DOHH2 (cell line): ENCODE data around the gene DNAH14.
"Not testable (repeated sequence)": the region's sequence is repeated elsewhere in the genome, so short reads cannot be mapped to it uniquely, and the experiment has no call there.

Experiments
- EZH2phosphoT487 ChIP-seq: fragments of 200-600 bp; sonication (generic); IDR thresholded peaks from 2 replicates; pipeline ENCODE4 v1.6.1; 2017; ENCODE audit warnings: borderline replicate concordance, mild to moderate bottlenecking, antibody characterized with exemption, low read length, moderate library complexity, mixed read lengths
- TF ChIP-seq, protein P1 (sequence below): fragments of 200-600 bp; sonication (generic); IDR thresholded peaks from one replicate; pipeline ENCODE4 v1.5.1; 2014; ENCODE audit warnings: antibody characterized with exemption, mild to moderate bottlenecking, low read depth, low read length; ENCODE audit not compliant: poor library complexity, severe bottlenecking

DNA sequence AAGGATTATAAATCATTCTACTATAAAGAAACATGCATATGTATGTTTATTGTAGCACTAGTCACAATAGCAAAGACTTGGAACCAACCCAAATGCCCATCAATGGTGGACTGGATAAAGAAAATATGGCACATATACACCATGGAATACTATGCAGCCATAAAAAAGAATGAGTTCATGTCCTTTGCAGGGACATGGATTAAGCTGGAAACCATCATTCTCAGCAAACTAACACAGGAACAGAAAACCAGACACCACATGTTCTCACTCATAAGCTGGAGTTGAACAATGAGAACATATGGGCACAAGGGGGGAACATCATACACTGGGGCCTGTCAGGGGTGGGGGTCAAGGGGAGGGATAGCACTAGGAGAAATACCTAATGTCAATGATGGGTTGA, 300.0 kb downstream of the DNAH14 start:
- TF ChIP-seq, protein P1, sequence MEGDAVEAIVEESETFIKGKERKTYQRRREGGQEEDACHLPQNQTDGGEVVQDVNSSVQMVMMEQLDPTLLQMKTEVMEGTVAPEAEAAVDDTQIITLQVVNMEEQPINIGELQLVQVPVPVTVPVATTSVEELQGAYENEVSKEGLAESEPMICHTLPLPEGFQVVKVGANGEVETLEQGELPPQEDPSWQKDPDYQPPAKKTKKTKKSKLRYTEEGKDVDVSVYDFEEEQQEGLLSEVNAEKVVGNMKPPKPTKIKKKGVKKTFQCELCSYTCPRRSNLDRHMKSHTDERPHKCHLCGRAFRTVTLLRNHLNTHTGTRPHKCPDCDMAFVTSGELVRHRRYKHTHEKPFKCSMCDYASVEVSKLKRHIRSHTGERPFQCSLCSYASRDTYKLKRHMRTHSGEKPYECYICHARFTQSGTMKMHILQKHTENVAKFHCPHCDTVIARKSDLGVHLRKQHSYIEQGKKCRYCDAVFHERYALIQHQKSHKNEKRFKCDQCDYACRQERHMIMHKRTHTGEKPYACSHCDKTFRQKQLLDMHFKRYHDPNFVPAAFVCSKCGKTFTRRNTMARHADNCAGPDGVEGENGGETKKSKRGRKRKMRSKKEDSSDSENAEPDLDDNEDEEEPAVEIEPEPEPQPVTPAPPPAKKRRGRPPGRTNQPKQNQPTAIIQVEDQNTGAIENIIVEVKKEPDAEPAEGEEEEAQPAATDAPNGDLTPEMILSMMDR = not testable (repeated sequence)
- not testable (repeated sequence) for TF ChIP-seq EZH2phosphoT487
